T-cell (primary cell): Measurements from ENCODE around the gene CDKN2D. TPM values are rescaled to one million over a fixed set of nuclear protein-coding genes. Genes with fewer than 3 reads are reported as not detected.
"Not testable (repeated sequence)": the region's sequence is repeated elsewhere in the genome, so short reads cannot be mapped to it uniquely, and the experiment has no call there.

Experiments
- ATAC-seq, 4 experiments: fragments of 200-7000 bp in 3 of 4; fragments of 150-1000 bp in 1 of 4; cut with Tn5 transposase; replicated peaks in 1 of 4; 1 replicate in 3 of 4; 2 replicates in 1 of 4; pipeline ENCODE4 v1.10.0; 2021; ENCODE audit warnings: moderate library complexity in 3 of 4, mild to moderate bottlenecking in 2 of 4, moderate number of reproducible peaks in 1 of 4
- CTCF ChIA-PET, 2 donors: fragments of 300-600 bp; sonication (Branson Sonifier 250); formaldehyde crosslinking; loops; one replicate each; lab custom pipeline; 2022; ENCODE audit warnings: antibody characterized with exemption in 2 of 2; lab: Charles Lee
- POLR2A ChIA-PET, 2 donors: fragments of 300-600 bp; sonication (Branson Sonifier 250); formaldehyde crosslinking; loops; one replicate each; lab custom pipeline; 2022; ENCODE audit warnings: antibody characterized with exemption in 2 of 2; lab: Charles Lee
- DNase-seq, 35 experiments: peaks; one replicate each; pipeline versions ENCODE4 v3.0.0 to v3.0.0-alpha.2; 2013 to 2023
- H3K27ac ChIP-seq: one replicate; pipeline ENCODE4 v1.5.1; 2013; ENCODE audit warnings: low read length
- H3K27me3 ChIP-seq, 2 experiments: replicated peaks in 1 of 2; 1 replicate in 1 of 2; 2 replicates in 1 of 2; pipeline versions ENCODE4 v1.6.1 to v1.7.0; 2013; ENCODE audit warnings: low read length in 1 of 2, mixed read lengths in 1 of 2; ENCODE audit not compliant: control insufficient read depth in 2 of 2, insufficient read depth in 2 of 2; ENCODE audit errors: extremely low read depth in 1 of 2
- H3K36me3 ChIP-seq, 2 donors: 1 replicate in 1 of 2; 2 replicates in 1 of 2; pipeline versions ENCODE4 v1.6.1 to v1.7.0; 2013; ENCODE audit warnings: low read length in 1 of 2; ENCODE audit not compliant: control insufficient read depth in 2 of 2, insufficient read depth in 1 of 2; ENCODE audit errors: extremely low read depth in 1 of 2
- H3K4me1 ChIP-seq, 2 experiments: 1 replicate in 1 of 2; 2 replicates in 1 of 2; pipeline versions ENCODE4 v1.6.1 to v1.7.0; 2013; ENCODE audit warnings: low read length in 2 of 2, mixed read lengths in 1 of 2; ENCODE audit not compliant: insufficient read depth in 2 of 2, control insufficient read depth in 1 of 2; ENCODE audit errors: extremely low read depth in 1 of 2
- H3K4me3 ChIP-seq, 2 donors: 1 replicate in 1 of 2; 2 replicates in 1 of 2; pipeline versions ENCODE4 v1.5.1 to v1.7.0; 2013; ENCODE audit warnings: mild to moderate bottlenecking in 2 of 2, low read length in 1 of 2, moderate library complexity in 1 of 2; ENCODE audit not compliant: control insufficient read depth in 1 of 2; ENCODE audit errors: extremely low read depth in 1 of 2
- H3K9me3 ChIP-seq: 2 replicates; pipeline ENCODE4 v1.7.0; 2013
- H3K27ac Mint-ChIP-seq, 2 donors: one replicate each; pipeline ENCODE4 v1.8.0; 2020 to 2021; ENCODE audit warnings: mild to moderate bottlenecking in 2 of 2, mixed read lengths in 2 of 2
- H3K27me3 Mint-ChIP-seq, 2 donors: one replicate each; pipeline ENCODE4 v1.8.0; 2021 to 2022; ENCODE audit warnings: mixed read lengths in 2 of 2
- H3K36me3 Mint-ChIP-seq: one replicate; pipeline ENCODE4 v1.8.0; 2021; ENCODE audit warnings: mixed read lengths
- H3K4me1 Mint-ChIP-seq, 3 donors: one replicate each; pipeline ENCODE4 v1.8.0; 2020 to 2022; ENCODE audit warnings: mixed read lengths in 3 of 3, mild to moderate bottlenecking in 1 of 3
- H3K4me3 Mint-ChIP-seq, 3 donors: one replicate each; pipeline ENCODE4 v1.8.0; 2020 to 2022; ENCODE audit warnings: mild to moderate bottlenecking in 3 of 3, mixed read lengths in 3 of 3, moderate library complexity in 3 of 3
- H3K9me3 Mint-ChIP-seq, 3 donors: one replicate each; pipeline ENCODE4 v1.8.0; 2020 to 2022; ENCODE audit warnings: mixed read lengths in 3 of 3
- WGBS: methylation state at CpG from one replicate; pipeline ENCODE4 v1.1.5; 2013; ENCODE audit warnings: missing lambda C conversion rate; ENCODE audit not compliant: insufficient coverage; 5-methylcytosine and 5-hydroxymethylcytosine counted together
- total RNA-seq, 35 experiments: library from RNA in 6 of 35; stranded (reverse) in 6 of 35; fragments of 120-200 nt in 1 of 35; gene quantifications; one replicate each; pipeline versions ENCODE4 v1.2.1 to v1.2.4 and lab custom pipeline; 2013 to 2026

The CDKN2D gene
- total RNA-seq, 5 donors from 2014 or later (not counting 1 experiment from before 2014, with no cell fraction given) = 24.0 to 51.5 (median 32.5) TPM

- peaks cover 24 to 76% of the 10 kb centered on the region in 2 donors for H3K36me3 ChIP-seq
- peaks cover 16% of the 10 kb centered on the region for H3K36me3 Mint-ChIP-seq
These were observed 16.2 kb downstream of the CDKN2D start for GRCh38 chr19:10552510-10553053.

GRCh38 chr19:10551698-10552301 is 17.0 kb downstream of the CDKN2D start:
- Mint-ChIP-seq H3K36me3 (peaks cover 19% of the 10 kb centered on the region), H3K9me3 (no peaks in the 10 kb centered on the region), H3K4me1 (peaks cover 44 to 55% (median 47%) of the 10 kb centered on the region in 3 donors), H3K4me3 (no peak overlapping the region), H3K27ac (peak overlapping the region; percentile 87 to 94), H3K27me3 (no peaks in the 10 kb centered on the region)
- H3K4me1 ChIP-seq = peaks cover 38 to 76% of the 10 kb centered on the region in 2 experiments
- no peak overlapping the region for H3K4me3 ChIP-seq
- POLR2A ChIA-PET = no interaction called here
- peaks cover 23 to 75% of the 10 kb centered on the region in 2 donors for H3K36me3 ChIP-seq
- CTCF ChIA-PET = interaction anchor here (1.0 to 1.1 kb wide), 2 partner anchors 9 to 29 kb away, joined by 3 to 5 read pairs; partner anchors contain the start of gene ATG4D (in 1 of the 2)
- H3K27ac ChIP-seq = peak overlapping the region; percentile 73
- DNase-seq = peak in 13 of 35 experiments; percentile 21 to 68 (median 42)
- WGBS = 83% methylated on average over 8 of the region's 12 CpGs
- no peaks in the 10 kb centered on the region for H3K27me3 ChIP-seq
- no peak for ATAC-seq
- no peaks in the 10 kb centered on the region for H3K9me3 ChIP-seq

More at GRCh38 chr19:10552510-10553053, 16.2 kb downstream of the CDKN2D start:
- DNase-seq (peak in 3 of 35 experiments; percentile 20 to 39 (median 35)), ATAC-seq (peak in 1 of 4 experiments; percentile 21)
- Mint-ChIP-seq H3K9me3 (no peaks in the 10 kb centered on the region), H3K4me1 (peaks cover 40 to 52% (median 44%) of the 10 kb centered on the region in 3 donors), H3K4me3 (peak overlapping the region in 1 of 3 donors; percentile 74), H3K27me3 (no peaks in the 10 kb centered on the region), H3K27ac (peak overlapping the region; percentile 94 to 96)
- peak overlapping the region; percentile 73 for H3K27ac ChIP-seq
- H3K4me3 ChIP-seq = no peak overlapping the region
- no peaks in the 10 kb centered on the region for H3K9me3 ChIP-seq
- ChIA-PET POLR2A (no interaction called here), CTCF (interaction anchor here (0.7 to 1.1 kb wide), 4 partner anchors 15 to 214 kb away, joined by 3 read pairs; no protein-coding TSS in a partner anchor)
- WGBS = 88% methylated on average over 5 of the region's 12 CpGs
- H3K4me1 ChIP-seq = peaks cover 38 to 77% of the 10 kb centered on the region in 2 experiments
- no peaks in the 10 kb centered on the region for H3K27me3 ChIP-seq

DNA sequence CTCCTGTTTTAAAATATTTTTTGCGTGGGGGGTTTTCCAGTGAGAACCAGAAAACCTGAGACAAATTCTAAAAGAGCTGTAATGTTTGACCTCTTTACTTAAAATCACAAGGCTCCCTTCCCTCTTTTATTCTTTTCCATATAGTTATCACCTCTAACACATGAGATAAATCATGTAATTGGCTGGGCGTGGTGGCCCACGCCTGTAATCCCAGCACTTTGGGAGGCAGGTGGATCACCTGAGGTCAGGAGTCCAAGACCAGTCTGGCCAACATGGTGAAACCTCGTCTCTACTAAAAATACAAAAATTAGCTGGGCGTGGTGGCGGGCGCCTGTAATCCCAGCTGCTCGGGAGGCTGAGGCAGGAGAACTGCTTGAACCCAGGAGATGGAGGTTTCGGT is 17.8 kb downstream of the CDKN2D start:
- not testable (repeated sequence) for H3K4me3 Mint-ChIP-seq, H3K27me3 ChIP-seq, H3K4me3 ChIP-seq, H3K27me3 Mint-ChIP-seq, DNase-seq, ATAC-seq, H3K27ac ChIP-seq, H3K9me3 ChIP-seq, H3K9me3 Mint-ChIP-seq
- 100% methylated on average over 1 of the region's 9 CpGs for WGBS
- Histone ChIP-seq H3K36me3 (peaks cover 21 to 72% of the 10 kb centered on the region in 2 donors), H3K4me1 (peaks cover 37 to 70% of the 10 kb centered on the region in 2 experiments)
- Mint-ChIP-seq H3K27ac (peak overlapping the region; percentile 55 to 68), H3K4me1 (peaks cover 43 to 53% (median 45%) of the 10 kb centered on the region in 3 donors), H3K36me3 (peaks cover 17% of the 10 kb centered on the region)
- POLR2A ChIA-PET = interaction anchor here in 1 of 2 donors (0.6 kb wide), 1 partner anchor 13 kb away, joined by 4 read pairs; no protein-coding TSS in a partner anchor
- CTCF ChIA-PET = interaction anchor here in 1 of 2 donors (0.5 to 1.0 kb wide), 3 partner anchors 8 to 94 kb away, joined by 4 to 5 read pairs (median 5); partner anchors contain the start of gene ATG4D

DNA sequence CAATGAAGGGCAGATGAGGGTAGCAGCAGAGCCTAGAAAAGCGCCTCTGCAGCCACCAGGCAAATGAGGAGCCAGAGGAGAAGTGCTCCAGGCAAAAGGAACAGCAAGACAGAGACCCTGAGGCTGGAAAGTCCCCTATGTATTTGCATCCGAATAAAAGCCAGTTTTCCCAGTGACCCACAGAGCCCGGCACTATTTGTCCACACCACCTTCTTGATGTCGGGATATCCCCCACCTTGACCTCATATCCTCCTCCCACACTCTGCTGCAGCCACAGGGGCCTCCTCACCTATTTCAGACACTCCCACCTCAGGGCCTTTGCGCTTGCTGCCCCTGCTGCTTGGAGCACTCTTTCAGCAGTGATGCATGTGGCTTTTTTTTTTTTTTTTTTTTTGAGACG is 18.4 kb downstream of the CDKN2D start:
- no peak overlapping the region for H3K4me3 ChIP-seq
- WGBS = 78% methylated on average over 3 of the region's 6 CpGs
- DNase-seq (no peak), ATAC-seq (no peak)
- H3K27me3 ChIP-seq = no peaks in the 10 kb centered on the region
- Mint-ChIP-seq H3K27ac (peak overlapping the region; percentile 48 to 52), H3K27me3 (no peaks in the 10 kb centered on the region), H3K4me3 (peak overlapping the region in 1 of 3 donors; percentile 17), H3K4me1 (peaks cover 38 to 46% (median 39%) of the 10 kb centered on the region in 3 donors), H3K9me3 (no peaks in the 10 kb centered on the region), H3K36me3 (peaks cover 13% of the 10 kb centered on the region)
- H3K36me3 ChIP-seq = peaks cover 19 to 65% of the 10 kb centered on the region in 2 donors
- H3K27ac ChIP-seq = no peak overlapping the region
- POLR2A ChIA-PET = no interaction called here
- H3K4me1 ChIP-seq = peaks cover 30 to 70% of the 10 kb centered on the region in 2 experiments
- H3K9me3 ChIP-seq = no peaks in the 10 kb centered on the region
- CTCF ChIA-PET = interaction anchor here in 1 of 2 donors (0.5 to 0.8 kb wide), 2 partner anchors 31 to 94 kb away, joined by 4 to 5 read pairs; no protein-coding TSS in a partner anchor

DNA sequence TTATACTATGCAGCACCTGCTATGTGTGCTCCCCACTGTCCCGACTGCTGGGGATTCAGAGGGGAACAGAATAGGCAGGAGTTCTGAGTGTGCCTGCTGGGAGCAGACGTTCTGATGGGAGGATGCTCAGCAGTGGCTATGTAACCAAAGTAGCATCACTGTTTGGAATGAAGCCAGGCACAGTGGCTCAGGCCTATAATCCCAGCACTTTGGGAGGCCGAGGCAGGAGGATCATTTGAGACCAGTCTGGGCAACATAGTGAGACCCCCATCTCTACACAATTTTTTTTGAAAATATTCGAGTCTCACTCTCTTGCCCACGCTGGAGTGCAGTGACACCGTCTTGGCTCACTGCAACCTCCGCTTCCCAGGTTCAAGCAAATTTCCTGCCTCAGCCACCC is 19.0 kb downstream of the CDKN2D start:
- no peak overlapping the region for H3K4me3 ChIP-seq
- H3K4me1 ChIP-seq = peaks cover 24 to 70% of the 10 kb centered on the region in 2 experiments
- WGBS = 95% methylated on average over 3 of the region's 7 CpGs
- POLR2A ChIA-PET = no interaction called here
- no peaks in the 10 kb centered on the region for H3K9me3 Mint-ChIP-seq
- CTCF ChIA-PET = interaction anchor here in 1 of 2 donors (0.6 kb wide), 1 partner anchor 17 kb away, joined by 11 read pairs; no protein-coding TSS in a partner anchor
- no peak overlapping the region for H3K4me3 Mint-ChIP-seq
- H3K27ac Mint-ChIP-seq = no peak overlapping the region
- H3K27me3 Mint-ChIP-seq = no peaks in the 10 kb centered on the region
- ATAC-seq (no peak), DNase-seq (no peak)
- peaks cover 19 to 60% of the 10 kb centered on the region in 2 donors for H3K36me3 ChIP-seq
- no peak overlapping the region for H3K27ac ChIP-seq
- peaks cover 13% of the 10 kb centered on the region for H3K36me3 Mint-ChIP-seq
- H3K4me1 Mint-ChIP-seq = peaks cover 38 to 47% (median 42%) of the 10 kb centered on the region in 3 donors
- no peaks in the 10 kb centered on the region for H3K9me3 ChIP-seq
- H3K27me3 ChIP-seq = no peaks in the 10 kb centered on the region

- Histone ChIP-seq H3K4me1 (peaks cover 21 to 67% of the 10 kb centered on the region in 2 experiments), H3K4me3 (no peak overlapping the region), H3K27ac (no peak overlapping the region), H3K9me3 (no peaks in the 10 kb centered on the region), H3K27me3 (no peaks in the 10 kb centered on the region), H3K36me3 (peaks cover 19 to 56% of the 10 kb centered on the region in 2 donors)
- peaks cover 13% of the 10 kb centered on the region for H3K36me3 Mint-ChIP-seq
- CTCF ChIA-PET = no interaction called here
- no peaks in the 10 kb centered on the region for H3K9me3 Mint-ChIP-seq
- no peak overlapping the region for H3K27ac Mint-ChIP-seq
- H3K4me1 Mint-ChIP-seq = peaks cover 33 to 42% (median 34%) of the 10 kb centered on the region in 3 donors
- H3K27me3 Mint-ChIP-seq = no peaks in the 10 kb centered on the region
- ATAC-seq (no peak), DNase-seq (no peak)
- H3K4me3 Mint-ChIP-seq = no peak overlapping the region
- WGBS = 95% methylated on average over 13 of the region's 18 CpGs
- POLR2A ChIA-PET = no interaction called here
These were observed 20.0 kb downstream of the CDKN2D start for GRCh38 chr19:10548746-10549276.
